ENCODE data around the gene PCDHGB6.
"Not testable (repeated sequence)": the region's sequence is repeated elsewhere in the genome, so short reads cannot be mapped to it uniquely, and the experiment has no call there.

Gene PCDHGB6

DNA sequence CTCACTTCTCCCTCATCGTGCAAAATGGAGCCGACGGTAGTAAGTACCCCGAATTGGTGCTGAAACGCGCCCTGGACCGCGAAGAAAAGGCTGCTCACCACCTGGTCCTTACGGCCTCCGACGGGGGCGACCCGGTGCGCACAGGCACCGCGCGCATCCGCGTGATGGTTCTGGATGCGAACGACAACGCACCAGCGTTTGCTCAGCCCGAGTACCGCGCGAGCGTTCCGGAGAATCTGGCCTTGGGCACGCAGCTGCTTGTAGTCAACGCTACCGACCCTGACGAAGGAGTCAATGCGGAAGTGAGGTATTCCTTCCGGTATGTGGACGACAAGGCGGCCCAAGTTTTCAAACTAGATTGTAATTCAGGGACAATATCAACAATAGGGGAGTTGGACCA is 23.5 kb downstream of the PCDHGB6 start:
- TF ChIP-seq, protein P1, sequence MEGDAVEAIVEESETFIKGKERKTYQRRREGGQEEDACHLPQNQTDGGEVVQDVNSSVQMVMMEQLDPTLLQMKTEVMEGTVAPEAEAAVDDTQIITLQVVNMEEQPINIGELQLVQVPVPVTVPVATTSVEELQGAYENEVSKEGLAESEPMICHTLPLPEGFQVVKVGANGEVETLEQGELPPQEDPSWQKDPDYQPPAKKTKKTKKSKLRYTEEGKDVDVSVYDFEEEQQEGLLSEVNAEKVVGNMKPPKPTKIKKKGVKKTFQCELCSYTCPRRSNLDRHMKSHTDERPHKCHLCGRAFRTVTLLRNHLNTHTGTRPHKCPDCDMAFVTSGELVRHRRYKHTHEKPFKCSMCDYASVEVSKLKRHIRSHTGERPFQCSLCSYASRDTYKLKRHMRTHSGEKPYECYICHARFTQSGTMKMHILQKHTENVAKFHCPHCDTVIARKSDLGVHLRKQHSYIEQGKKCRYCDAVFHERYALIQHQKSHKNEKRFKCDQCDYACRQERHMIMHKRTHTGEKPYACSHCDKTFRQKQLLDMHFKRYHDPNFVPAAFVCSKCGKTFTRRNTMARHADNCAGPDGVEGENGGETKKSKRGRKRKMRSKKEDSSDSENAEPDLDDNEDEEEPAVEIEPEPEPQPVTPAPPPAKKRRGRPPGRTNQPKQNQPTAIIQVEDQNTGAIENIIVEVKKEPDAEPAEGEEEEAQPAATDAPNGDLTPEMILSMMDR (IDR thresholded peaks at IDR 0.05), result no peak
- peak overlapping the region; percentile 57 for H3K4me3 ChIP-seq
- DNase-seq (ENCODE audit: low spot score), result no peak

DNA sequence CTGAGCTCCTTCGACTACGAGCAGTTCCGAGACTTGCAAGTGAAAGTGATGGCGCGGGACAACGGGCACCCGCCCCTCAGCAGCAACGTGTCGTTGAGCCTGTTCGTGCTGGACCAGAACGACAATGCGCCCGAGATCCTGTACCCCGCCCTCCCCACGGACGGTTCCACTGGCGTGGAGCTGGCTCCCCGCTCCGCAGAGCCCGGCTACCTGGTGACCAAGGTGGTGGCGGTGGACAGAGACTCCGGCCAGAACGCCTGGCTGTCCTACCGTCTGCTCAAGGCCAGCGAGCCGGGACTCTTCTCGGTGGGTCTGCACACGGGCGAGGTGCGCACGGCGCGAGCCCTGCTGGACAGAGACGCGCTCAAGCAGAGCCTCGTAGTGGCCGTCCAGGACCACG is 24.5 kb downstream of the PCDHGB6 start:
- not testable (repeated sequence) for DNase-seq (ENCODE audit: low spot score); H3K27ac ChIP-seq
- peak overlapping the region; percentile 35 for H3K4me3 ChIP-seq

More for the DNA sequence above, 23.5 kb downstream of the PCDHGB6 start:
- H3K27ac ChIP-seq, result peak overlapping the region in 1 of 2 donors; percentile 18

DNA sequence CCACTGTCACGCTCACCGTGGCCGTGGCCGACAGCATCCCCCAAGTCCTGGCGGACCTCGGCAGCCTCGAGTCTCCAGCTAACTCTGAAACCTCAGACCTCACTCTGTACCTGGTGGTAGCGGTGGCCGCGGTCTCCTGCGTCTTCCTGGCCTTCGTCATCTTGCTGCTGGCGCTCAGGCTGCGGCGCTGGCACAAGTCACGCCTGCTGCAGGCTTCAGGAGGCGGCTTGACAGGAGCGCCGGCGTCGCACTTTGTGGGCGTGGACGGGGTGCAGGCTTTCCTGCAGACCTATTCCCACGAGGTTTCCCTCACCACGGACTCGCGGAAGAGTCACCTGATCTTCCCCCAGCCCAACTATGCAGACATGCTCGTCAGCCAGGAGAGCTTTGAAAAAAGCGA is 24.9 kb downstream of the PCDHGB6 start:
- peak overlapping the region; percentile 35 for H3K4me3 ChIP-seq
- not testable (repeated sequence) for H3K27ac ChIP-seq; DNase-seq (ENCODE audit: low spot score)

DNA sequence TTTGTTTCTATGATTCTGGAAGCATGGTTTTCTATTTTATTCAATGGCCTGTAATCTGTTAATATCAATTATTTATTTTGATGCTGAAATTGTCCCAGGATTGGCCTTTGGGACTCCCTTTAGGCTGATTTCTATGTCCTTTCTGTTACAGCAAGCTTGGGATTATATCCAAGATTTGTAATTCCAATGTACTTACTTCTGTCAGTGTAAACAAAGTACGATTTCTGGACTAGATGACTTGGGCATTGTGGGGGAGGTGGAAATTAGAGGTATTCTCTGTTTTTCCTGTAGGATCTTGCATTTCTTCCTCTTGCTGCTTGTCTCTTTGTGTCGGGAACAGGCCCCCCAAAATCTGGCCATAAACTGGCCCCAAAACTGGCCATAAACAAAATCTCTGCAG is 26.2 kb downstream of the PCDHGB6 start:
- TF ChIP-seq, protein P1 (IDR thresholded peaks at IDR 0.05), result no peak
- Histone ChIP-seq H3K4me3 (no peak overlapping the region), H3K27ac (no peak overlapping the region)
- DNase-seq (ENCODE audit: low spot score), result no peak

DNA sequence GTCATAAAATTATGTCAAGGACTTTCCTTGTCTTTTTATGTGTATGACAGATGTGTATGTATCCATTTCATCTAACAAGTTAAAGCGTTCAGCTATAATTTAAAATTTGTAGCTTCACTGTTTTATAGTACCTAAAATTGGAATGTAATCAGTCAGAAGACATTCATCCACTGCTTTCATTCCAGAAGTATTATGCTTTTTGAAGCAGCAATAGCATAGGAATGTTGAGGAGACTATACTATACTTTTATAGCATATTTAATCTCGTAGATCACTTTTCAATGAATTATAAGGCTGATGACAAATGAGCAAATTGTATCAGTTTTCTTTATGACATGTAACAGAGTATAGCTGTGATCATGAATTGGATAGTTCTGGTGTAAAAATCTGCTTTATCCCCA is 29.4 kb downstream of the PCDHGB6 start:
- Histone ChIP-seq H3K27ac (no peak overlapping the region), H3K4me3 (no peak overlapping the region)
- no peak for DNase-seq (ENCODE audit: low spot score)
- TF ChIP-seq, protein P1 (IDR thresholded peaks at IDR 0.05), result no peak

DNA sequence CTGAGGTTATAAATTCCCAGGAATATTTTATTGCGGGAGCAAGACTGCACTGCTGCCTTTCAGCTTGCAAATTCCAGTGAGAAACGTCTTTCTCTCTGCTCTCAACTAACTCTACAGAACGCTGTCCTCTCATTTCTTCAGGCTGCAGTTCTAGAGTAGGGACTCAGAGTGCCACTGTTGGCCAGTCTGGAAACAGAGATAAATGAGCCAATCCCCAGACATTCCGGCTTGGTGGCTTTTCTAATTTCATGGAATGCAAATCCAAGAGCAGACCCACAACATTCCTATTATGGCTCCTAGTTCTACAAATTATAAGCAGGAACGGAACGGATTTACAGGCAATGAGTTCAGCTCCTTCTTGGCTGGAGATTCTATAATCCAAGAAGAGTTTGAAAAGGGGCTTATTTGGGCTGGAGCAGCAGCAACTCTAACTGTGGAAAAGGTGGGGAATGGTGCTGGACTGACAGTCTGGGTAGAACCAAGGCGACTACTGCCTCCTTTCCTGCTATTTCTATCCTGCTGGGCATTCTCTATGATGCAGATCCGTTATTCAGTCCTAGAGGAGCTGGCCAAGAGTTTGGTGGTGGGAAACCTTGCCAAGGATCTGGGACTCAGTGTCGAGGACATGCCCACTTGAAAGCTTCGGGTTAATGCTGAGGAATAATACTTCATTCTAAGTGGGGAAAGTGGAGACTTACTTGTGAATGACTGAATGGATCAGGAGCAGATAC is 31.8 kb downstream of the PCDHGB6 start:
- H3K27ac ChIP-seq, result no peak overlapping the region
- DNase-seq (ENCODE audit: low spot score), result no peak
- TF ChIP-seq, protein P1 (IDR thresholded peaks at IDR 0.05), result no peak
- H3K4me3 ChIP-seq, result no peak overlapping the region

DNA sequence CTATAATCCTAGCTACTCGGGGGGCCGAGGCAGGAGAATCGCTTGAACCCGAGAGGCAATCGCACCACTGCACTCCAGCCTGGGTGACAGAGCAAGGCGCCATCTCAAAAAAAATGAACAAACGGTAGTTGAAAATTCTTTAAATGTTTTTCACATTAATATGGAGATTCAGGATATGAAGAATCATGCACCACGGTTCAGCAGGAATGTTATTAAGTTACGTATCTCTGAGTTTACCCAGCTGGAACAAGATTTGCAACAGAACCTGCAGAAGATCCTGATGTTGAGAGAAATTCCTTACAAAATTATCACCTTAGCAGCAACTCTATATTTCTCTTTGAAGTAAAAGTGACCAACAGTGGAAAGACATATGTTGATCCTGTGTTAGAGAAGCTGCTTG is 32.5 kb downstream of the PCDHGB6 start:
- H3K4me3 ChIP-seq, result no peak overlapping the region
- no peak overlapping the region for H3K27ac ChIP-seq
- DNase-seq (ENCODE audit: low spot score), result no peak
- TF ChIP-seq, protein P1 (IDR thresholded peaks at IDR 0.05), result no peak

DNA sequence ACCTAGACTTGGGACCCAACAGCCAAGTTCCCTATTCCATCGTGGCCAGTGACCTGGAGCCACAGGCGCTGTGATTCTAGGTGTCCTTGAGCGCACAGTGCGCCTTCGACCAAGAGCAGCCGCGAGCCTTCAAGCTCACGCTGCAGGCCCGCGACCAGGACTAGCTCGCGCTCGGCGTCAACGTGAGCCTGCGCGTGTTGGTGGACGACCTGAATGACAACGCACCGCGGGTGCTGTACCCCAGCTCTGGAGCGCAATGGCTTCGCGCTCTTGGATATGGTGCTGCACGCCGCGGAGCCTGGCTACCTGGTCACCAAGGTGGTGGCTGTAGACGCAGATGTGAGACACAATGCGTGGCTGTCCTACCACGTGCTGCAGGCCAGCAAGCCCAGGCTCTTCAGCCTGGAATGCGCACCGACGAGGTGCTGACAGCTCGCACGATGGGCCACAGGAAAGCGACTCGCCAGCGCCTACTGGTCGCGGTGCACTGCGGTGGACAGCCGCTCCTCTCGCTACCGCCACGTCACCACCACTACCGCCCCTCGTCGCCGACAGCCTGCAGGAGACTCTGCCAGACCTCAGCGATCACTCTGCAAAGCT is 33.9 kb downstream of the PCDHGB6 start:
- no peak for DNase-seq (ENCODE audit: low spot score)
- Histone ChIP-seq H3K27ac (no peak overlapping the region), H3K4me3 (no peak overlapping the region)
- TF ChIP-seq, protein P1 (IDR thresholded peaks at IDR 0.05), result no peak

All from coronary artery (tissue), 2 donors.